ENCODE measurements around the gene SF3A1.

- TF ChIP-seq, protein P1, sequence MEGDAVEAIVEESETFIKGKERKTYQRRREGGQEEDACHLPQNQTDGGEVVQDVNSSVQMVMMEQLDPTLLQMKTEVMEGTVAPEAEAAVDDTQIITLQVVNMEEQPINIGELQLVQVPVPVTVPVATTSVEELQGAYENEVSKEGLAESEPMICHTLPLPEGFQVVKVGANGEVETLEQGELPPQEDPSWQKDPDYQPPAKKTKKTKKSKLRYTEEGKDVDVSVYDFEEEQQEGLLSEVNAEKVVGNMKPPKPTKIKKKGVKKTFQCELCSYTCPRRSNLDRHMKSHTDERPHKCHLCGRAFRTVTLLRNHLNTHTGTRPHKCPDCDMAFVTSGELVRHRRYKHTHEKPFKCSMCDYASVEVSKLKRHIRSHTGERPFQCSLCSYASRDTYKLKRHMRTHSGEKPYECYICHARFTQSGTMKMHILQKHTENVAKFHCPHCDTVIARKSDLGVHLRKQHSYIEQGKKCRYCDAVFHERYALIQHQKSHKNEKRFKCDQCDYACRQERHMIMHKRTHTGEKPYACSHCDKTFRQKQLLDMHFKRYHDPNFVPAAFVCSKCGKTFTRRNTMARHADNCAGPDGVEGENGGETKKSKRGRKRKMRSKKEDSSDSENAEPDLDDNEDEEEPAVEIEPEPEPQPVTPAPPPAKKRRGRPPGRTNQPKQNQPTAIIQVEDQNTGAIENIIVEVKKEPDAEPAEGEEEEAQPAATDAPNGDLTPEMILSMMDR (IDR thresholded peaks at IDR 0.05): no peak
- TF ChIP-seq EZH2 (IDR thresholded peaks at IDR 0.05; ENCODE audit: borderline replicate concordance, insufficient read depth, low read depth, low read length, poor library complexity, severe bottlenecking): no peak
Observed at GRCh38 chr22:30317778-30318177, 38.9 kb downstream of the SF3A1 start.

All from B cell (primary cell).